GM19328 (cell line): Measurements from ENCODE around the gene SLC44A1.

Experiments used
- ATAC-seq: cut with Tn5 transposase; IDR thresholded peaks from one replicate; pipeline ENCODE4 v1.9.1; 2021; ENCODE audit warnings: mild to moderate bottlenecking, moderate library complexity; ENCODE audit not compliant: unreplicated experiment

Gene SLC44A1

DNA sequence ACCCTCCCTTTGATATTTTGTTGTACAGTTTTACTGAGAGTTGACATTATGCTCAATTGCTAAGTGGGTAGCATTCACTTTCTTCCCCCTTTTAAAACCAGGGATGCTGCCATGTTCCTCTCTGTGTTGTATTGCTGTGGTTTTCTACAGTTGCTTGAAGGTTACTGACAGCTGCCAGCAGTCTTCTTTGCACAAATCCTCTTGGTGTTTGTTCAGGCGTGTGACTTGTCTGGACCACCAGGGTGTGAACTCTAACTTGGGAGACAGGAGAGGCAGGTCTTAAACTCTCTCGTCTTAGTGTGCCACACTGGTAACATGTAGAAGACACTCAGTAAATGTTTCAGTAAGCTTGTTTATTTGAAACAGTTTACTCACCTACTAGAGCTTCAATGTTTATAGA lies 25.1 kb downstream of the SLC44A1 start:
- no peak for ATAC-seq

DNA sequence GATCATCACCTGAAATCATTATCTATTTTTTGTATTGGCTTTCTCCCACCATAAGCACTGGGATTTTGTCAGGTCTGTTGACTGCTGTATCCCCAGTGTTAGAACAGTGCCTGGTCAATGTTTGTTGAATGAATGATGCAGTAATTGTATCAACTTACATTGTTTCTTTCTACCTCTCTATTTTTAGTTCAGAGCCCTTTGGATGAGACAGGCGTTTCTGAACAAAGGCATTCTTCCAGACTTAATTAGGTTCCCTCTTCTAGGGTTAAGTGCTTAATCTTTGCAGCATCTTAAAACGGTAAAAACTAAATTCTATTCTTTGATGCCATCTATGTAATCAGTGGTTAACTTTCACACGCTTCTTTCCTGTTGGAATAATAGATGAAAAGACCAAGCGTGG lies 26.3 kb downstream of the SLC44A1 start:
- ATAC-seq = no peak

DNA sequence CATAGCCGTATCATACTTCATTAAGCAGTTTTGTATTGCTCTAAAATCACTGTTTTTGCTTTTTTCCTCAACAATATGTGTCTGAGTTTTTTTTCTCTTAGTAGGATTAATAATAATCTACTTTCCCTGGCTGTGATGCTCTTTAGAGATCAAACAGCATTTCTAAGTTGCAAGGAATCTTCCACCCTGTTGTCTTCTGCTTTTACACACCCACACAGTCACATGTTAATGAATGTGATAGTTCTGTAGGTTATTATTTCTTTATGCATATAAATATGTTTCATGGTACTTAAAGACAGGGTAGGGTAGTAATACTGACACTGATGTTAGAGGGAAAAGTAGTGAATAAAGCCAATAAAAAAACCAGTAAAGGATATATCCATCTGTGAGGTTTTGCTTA lies 29.3 kb downstream of the SLC44A1 start:
- no peak for ATAC-seq

DNA sequence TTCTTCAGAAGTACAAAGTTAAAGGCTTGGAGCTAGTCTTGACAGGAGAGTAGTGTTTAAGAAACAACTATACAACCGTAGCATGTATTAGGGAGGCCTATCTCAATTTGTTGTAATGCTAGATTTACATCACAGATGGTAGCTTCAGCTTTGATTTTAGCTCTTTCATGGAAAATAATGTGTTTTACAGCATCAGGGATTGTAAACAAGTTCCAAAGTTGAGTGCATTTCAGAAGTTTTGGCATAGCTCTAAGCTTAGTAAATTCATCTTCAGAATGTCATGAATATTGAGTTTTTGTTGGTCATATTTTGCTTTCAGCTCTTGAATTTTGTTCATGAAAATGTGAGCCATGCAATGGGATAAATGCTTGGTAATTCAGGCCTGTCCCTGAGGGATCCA lies 30.7 kb downstream of the SLC44A1 start:
- ATAC-seq = no peak

DNA sequence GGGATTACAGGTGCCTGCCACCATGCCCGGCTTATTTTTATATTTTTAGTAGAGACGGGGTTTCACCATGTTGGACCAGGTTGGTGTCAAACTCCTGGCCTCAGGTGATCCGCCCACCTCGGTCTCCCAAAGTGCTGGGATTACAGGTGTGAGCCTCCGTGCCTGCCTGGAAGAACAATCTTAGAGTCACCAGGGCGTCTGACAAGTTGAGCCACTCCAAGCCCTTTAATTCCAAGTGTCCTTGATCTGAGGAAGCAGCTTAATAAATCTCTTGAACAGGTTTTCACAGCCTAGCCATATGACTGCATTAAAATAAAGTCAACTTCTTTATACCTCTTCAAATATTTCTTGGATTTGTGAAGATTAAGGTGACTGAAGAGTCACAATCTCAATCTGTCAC lies 31.5 kb downstream of the SLC44A1 start:
- no peak for ATAC-seq

DNA sequence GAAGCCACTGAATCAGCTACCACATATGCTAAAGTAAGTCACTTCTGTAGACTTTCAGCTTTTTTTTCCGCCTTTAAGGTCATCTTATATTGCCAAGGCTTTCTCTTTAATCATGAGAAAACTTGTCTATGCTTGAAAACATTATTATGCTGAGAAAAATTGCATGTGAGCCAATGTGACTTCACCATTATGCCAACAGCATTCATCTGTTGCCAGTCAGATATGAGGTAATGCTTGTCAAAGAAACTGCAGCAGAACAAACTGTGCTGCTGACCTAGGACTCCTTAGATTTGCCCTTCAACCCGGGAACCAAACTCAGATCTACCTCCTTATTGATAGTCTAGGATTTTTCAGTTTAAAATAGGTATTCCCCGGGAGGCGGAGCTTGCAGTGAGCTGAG lies 34.3 kb downstream of the SLC44A1 start:
- ATAC-seq = no peak

DNA sequence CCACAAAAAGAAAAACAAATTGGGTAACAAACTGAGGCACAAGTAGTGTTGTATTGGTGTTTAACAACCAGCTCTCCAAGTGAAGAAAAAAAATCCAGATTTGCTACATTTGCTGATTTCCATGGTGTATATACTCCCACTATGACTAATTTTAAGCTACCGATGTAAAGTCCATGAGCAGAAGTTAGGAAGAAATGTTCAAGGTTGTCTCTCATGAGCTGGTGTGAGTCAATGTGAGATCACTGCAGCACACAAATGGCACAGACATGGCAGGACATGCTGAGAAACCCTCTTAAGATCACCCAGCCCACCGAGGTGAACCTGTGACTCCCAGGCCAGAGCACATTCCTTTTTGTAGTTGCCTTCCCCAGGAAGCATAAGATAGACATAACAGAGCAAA lies 36.2 kb downstream of the SLC44A1 start:
- no peak for ATAC-seq

GRCh38 chr9:105281272-105281671 lies 36.8 kb downstream of the SLC44A1 start:
- no peak for ATAC-seq

GRCh38 chr9:105281926-105282325 lies 37.5 kb downstream of the SLC44A1 start:
- no peak for ATAC-seq

- no peak for ATAC-seq
Measured at GRCh38 chr9:105282870-105283621, 38.6 kb downstream of the SLC44A1 start.

DNA sequence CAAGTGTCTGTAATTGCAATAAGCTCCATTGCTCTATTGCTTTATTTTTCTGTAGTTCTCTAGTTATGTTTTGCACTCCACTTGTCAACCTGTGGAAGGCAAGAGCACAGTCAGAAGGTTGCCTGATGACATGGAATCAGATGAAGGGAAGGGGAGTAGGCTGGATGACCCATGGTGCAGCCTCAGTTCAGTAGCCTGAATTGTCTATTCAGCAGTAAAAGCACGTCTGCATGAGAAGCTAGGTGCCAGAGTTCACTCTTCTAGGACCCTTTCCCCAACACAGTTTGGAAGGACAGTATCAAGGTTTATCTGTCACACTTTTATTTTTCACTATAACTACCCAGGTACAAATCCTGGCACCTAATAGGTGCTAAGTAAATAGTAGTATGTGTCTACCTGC lies 39.3 kb downstream of the SLC44A1 start:
- ATAC-seq = no peak

DNA sequence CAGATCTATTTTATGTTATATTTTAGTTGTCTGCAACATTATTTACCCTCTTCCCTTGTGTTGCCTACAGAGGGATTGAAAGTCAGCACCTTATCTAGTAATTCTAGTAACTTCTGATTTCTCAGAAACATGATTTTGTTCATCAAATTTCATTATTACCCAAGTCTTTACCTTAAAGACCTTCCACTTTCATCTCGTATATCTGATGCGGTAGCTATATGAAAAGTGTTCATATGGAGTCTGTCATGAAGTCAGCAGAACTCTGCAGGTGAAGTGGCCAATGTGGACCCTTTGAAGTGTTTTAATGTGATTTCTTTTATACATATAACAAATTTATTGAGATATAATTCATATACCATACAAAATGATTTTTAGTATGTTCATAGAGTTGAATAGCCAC lies 40.0 kb downstream of the SLC44A1 start:
- ATAC-seq = no peak

GRCh38 chr9:105286098-105286497 lies 41.6 kb downstream of the SLC44A1 start:
- ATAC-seq = no peak

DNA sequence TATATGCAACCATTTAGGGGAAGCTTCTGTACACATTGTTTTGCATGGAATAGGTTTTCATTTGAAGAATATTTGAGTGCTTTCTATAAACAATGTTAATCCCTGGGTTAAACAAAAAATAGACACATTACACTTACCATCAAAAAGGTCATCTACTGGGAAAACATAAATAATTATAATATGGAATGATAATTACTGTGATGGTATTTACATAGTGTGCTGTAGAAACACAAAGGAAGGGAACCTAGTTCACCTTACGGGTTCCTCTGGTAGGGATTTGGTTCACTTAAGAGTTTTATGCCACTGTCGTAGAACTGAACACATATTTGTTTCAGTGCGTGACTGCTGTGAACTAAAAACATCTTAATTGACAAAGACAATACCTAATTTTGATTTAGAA lies 44.9 kb downstream of the SLC44A1 start:
- ATAC-seq = no peak

GRCh38 chr9:105290418-105290817 lies 46.0 kb downstream of the SLC44A1 start:
- no peak for ATAC-seq

DNA sequence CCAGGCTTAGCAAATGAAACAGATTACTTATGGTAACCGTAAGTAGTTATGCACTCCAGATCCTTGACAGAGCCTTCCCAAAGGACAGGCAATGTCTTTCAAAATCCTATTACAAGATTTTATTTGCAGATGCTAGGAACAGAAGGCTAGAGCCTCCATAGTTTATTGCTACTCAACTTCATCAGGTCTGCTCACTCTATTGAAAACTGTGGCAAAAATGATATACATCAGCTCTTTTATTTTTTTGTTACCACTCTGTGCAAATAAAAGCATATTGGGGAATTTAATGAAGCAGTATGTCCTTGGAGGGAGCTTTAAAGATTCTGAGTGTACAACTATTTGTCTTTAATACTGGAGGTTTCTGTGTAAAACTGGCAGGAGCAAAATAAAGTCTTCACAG lies 46.5 kb downstream of the SLC44A1 start:
- ATAC-seq = no peak

DNA sequence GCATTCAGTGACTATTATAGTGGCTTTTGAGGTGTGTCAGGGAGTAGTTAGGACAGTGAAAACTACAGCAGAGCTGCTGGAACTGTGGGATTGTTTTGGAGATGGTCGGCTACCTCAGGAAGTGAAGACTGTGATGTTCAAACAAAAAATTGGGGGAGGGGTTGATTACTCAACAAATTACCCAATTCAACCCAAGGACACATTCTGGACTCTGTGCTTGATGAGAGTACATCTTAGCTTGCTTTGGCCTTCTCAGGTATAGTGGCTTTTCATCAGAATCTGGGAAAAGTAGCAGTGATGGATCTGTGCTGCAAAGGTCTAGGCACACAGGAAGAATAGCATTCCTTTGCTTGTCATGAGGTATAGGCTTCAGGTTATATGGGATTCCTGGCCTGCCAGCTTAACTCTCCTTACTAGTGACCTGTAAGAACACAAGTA lies 47.0 kb downstream of the SLC44A1 start:
- no peak for ATAC-seq

DNA sequence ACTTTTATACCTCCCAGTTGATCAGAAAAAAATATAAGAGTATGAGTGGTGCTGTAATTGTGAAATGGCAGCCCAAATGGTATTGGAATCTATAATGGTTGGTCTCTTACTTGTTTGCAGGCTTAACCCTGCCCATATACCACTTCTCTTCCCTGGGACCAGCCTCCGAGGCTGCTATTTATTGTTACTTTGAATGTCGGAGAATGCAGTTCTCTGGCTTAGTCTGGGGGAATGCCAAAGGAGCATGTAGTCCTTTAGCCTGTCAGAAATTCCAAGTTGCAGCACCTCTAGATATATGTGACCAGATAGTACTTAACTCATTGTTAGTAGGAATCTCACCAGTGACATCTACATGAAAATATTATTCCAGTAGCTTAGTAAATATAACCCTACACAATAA lies 47.5 kb downstream of the SLC44A1 start:
- no peak for ATAC-seq

DNA sequence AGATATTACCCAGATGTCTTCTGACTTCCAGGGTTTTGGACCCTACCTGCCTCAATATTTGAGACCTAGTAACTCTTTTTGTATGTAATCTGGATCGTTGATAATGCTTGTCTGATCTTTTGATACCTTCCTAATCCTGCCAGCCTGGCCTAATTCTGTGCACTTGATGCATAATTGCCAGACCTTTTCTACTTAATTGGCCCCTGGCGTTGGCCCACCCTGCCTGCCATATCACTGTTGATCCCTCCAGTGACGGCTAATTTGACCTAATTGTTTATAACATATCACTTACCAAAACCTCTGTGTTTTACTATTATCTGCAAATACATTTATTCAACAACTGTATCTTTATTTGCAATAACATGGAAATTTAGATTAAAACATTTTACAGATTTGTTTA lies 49.0 kb downstream of the SLC44A1 start:
- no peak for ATAC-seq

GRCh38 chr9:105295201-105295550 lies 50.7 kb downstream of the SLC44A1 start:
- ATAC-seq = no peak

GRCh38 chr9:105295986-105296385 lies 51.5 kb downstream of the SLC44A1 start:
- ATAC-seq = no peak

- no peak for ATAC-seq
Measured at GRCh38 chr9:105296445-105296844, 52.0 kb downstream of the SLC44A1 start.

GRCh38 chr9:105296877-105297287 lies 52.4 kb downstream of the SLC44A1 start:
- ATAC-seq = no peak
